ENCODE data around the gene KRT7. TPM values are rescaled to one million over a fixed set of nuclear protein-coding genes. Genes with fewer than 3 reads are reported as not detected.

KRT7 gene
- total and polyA plus RNA-seq, 2 donors (not counting 1 experiment from before 2014, with no cell fraction given), result not detected

GRCh38 chr12:52218001-52218400 is 15.0 kb upstream of the KRT7 start:
- H3K4me2 ChIP-seq (replicated peaks; ENCODE audit: low read depth, low read length, poor library complexity, severe bottlenecking), result no peak overlapping the region
- H3K9me3 Mint-ChIP-seq (ENCODE audit: insufficient read depth), result no peaks in the 10 kb centered on the region
- no peak overlapping the region for H3K4me3 ChIP-seq (ENCODE audit: control extremely low read depth in 1 of 5, extremely low read depth in 1 of 5, insufficient read depth in 1 of 5, low read depth in 2 of 5, low read length in 4 of 5)
- H3K9ac ChIP-seq (ENCODE audit: low read length), result no peak overlapping the region
- intact Hi-C loops (cut with micrococcal nuclease), result no loop called here
- H4K20me1 ChIP-seq (ENCODE audit: control insufficient read depth, insufficient read depth, low read length, poor library complexity, severe bottlenecking), result no peaks in the 10 kb centered on the region
- no peak overlapping the region for H3K4me3 Mint-ChIP-seq
- H3K9me3 ChIP-seq (ENCODE audit: control extremely low read depth in 1 of 3, control insufficient read depth in 2 of 3, insufficient read depth in 1 of 3, low read length in 2 of 3), result peaks cover 0 to 3% (median 0%) of the 10 kb centered on the region in 3 donors
- H3K4me1 Mint-ChIP-seq, result no peaks in the 10 kb centered on the region
- no peak for ATAC-seq (ENCODE audit: low read depth)
- H3K27me3 Mint-ChIP-seq, result peaks cover 57% of the 10 kb centered on the region
- no peak for DNase-seq
- TF ChIP-seq EZH2 (IDR thresholded peaks at IDR 0.05; ENCODE audit: borderline replicate concordance, insufficient read depth, low read depth, low read length, poor library complexity, severe bottlenecking) (no peak), CTCF (IDR thresholded peaks at IDR 0.05) (no peak)
- CTCF ChIA-PET, result no interaction called here
- POLR2A ChIA-PET, result no interaction called here
- H3K79me2 ChIP-seq (ENCODE audit: control insufficient read depth, insufficient read depth, low read length), result no peaks in the 10 kb centered on the region
- H3K27ac Mint-ChIP-seq, result no peak overlapping the region
- H3K4me1 ChIP-seq (ENCODE audit: control insufficient read depth in 2 of 2, insufficient read depth in 2 of 2, low read length in 2 of 2), result no peaks in the 10 kb centered on the region
- no peaks in the 10 kb centered on the region for H3K36me3 ChIP-seq (replicated peaks in 1 of 2; ENCODE audit: control extremely low read depth in 1 of 2, control insufficient read depth in 1 of 2, extremely low read depth in 1 of 2, insufficient read depth in 2 of 2, low read length in 1 of 2)
- H2AFZ ChIP-seq (ENCODE audit: insufficient read depth, low read depth, low read length, poor library complexity, severe bottlenecking), result no peak overlapping the region
- WGBS (ENCODE audit: insufficient coverage), result 83% methylated on average over 1 of the region's 4 CpGs
- H3K27ac ChIP-seq (ENCODE audit: low read length in 2 of 2), result no peak overlapping the region
- H3K27me3 ChIP-seq (replicated peaks in 1 of 4; ENCODE audit: control extremely low read depth in 1 of 4, control insufficient read depth in 3 of 4, insufficient read depth in 4 of 4, low read length in 3 of 4), result peaks cover 0 to 16% (median 9%) of the 10 kb centered on the region in 4 experiments

GRCh38 chr12:52220477-52220876 is 12.6 kb upstream of the KRT7 start:
- Histone ChIP-seq H3K27ac (ENCODE audit: low read length in 2 of 2) (no peak overlapping the region), H3K4me3 (ENCODE audit: control extremely low read depth in 1 of 5, extremely low read depth in 1 of 5, insufficient read depth in 1 of 5, low read depth in 2 of 5, low read length in 4 of 5) (no peak overlapping the region), H3K79me2 (ENCODE audit: control insufficient read depth, insufficient read depth, low read length) (no peaks in the 10 kb centered on the region), H3K9me3 (ENCODE audit: control extremely low read depth in 1 of 3, control insufficient read depth in 2 of 3, insufficient read depth in 1 of 3, low read length in 2 of 3) (peaks cover 0 to 3% (median 0%) of the 10 kb centered on the region in 3 donors), H2AFZ (ENCODE audit: insufficient read depth, low read depth, low read length, poor library complexity, severe bottlenecking) (no peak overlapping the region), H3K27me3 (replicated peaks in 1 of 4; ENCODE audit: control extremely low read depth in 1 of 4, control insufficient read depth in 3 of 4, insufficient read depth in 4 of 4, low read length in 3 of 4) (peaks cover 0 to 16% (median 14%) of the 10 kb centered on the region in 4 experiments), H3K9ac (ENCODE audit: low read length) (no peak overlapping the region), H3K4me2 (replicated peaks; ENCODE audit: low read depth, low read length, poor library complexity, severe bottlenecking) (no peak overlapping the region), H4K20me1 (ENCODE audit: control insufficient read depth, insufficient read depth, low read length, poor library complexity, severe bottlenecking) (no peaks in the 10 kb centered on the region), H3K4me1 (ENCODE audit: control insufficient read depth in 2 of 2, insufficient read depth in 2 of 2, low read length in 2 of 2) (no peaks in the 10 kb centered on the region), H3K36me3 (replicated peaks in 1 of 2; ENCODE audit: control extremely low read depth in 1 of 2, control insufficient read depth in 1 of 2, extremely low read depth in 1 of 2, insufficient read depth in 2 of 2, low read length in 1 of 2) (no peaks in the 10 kb centered on the region)
- intact Hi-C loops (cut with micrococcal nuclease), result no loop called here
- Mint-ChIP-seq H3K27me3 (peaks cover 58% of the 10 kb centered on the region), H3K27ac (no peak overlapping the region), H3K9me3 (ENCODE audit: insufficient read depth) (no peaks in the 10 kb centered on the region), H3K4me3 (no peak overlapping the region), H3K4me1 (no peaks in the 10 kb centered on the region)
- DNase-seq, result no peak
- 92% methylated on average over 2 of the region's 3 CpGs for WGBS (ENCODE audit: insufficient coverage)
- ATAC-seq (ENCODE audit: low read depth), result no peak
- TF ChIP-seq EZH2 (IDR thresholded peaks at IDR 0.05; ENCODE audit: borderline replicate concordance, insufficient read depth, low read depth, low read length, poor library complexity, severe bottlenecking) (no peak), CTCF (IDR thresholded peaks at IDR 0.05) (no peak)
- ChIA-PET POLR2A (no interaction called here), CTCF (interaction anchor here (1.2 kb wide), 1 partner anchor 9 kb away, joined by 4 read pairs; no protein-coding TSS in a partner anchor)
